Measurements from ENCODE around the gene GASK1A.

Gene GASK1A

GRCh38 chr3:43093006-43093405, 113.9 kb downstream of the GASK1A start:
- no peak for DNase-seq

GRCh38 chr3:43093974-43094373, 114.9 kb downstream of the GASK1A start:
- no peak for DNase-seq

GRCh38 chr3:43094381-43094780, 115.3 kb downstream of the GASK1A start:
- no peak for DNase-seq

- DNase-seq: no peak
Measured at GRCh38 chr3:43094851-43095250, 115.7 kb downstream of the GASK1A start.

- no peak for DNase-seq
Measured at GRCh38 chr3:43095370-43095769, 116.3 kb downstream of the GASK1A start.

- no peak for DNase-seq
Measured at GRCh38 chr3:43096761-43097160, 117.7 kb downstream of the GASK1A start.

GRCh38 chr3:43097400-43098080, 118.4 kb downstream of the GASK1A start:
- no peak for DNase-seq

GRCh38 chr3:43098761-43099160, 119.7 kb downstream of the GASK1A start:
- peak in 1 of 2 experiments; percentile 37 for DNase-seq

GRCh38 chr3:43102773-43103480, 123.8 kb downstream of the GASK1A start:
- no peak for DNase-seq

- DNase-seq: no peak
Measured at GRCh38 chr3:43104039-43104438, 124.9 kb downstream of the GASK1A start.

- DNase-seq: no peak
Measured at GRCh38 chr3:43104660-43105595, 125.8 kb downstream of the GASK1A start.

GRCh38 chr3:43105596-43106292, 126.6 kb downstream of the GASK1A start, which contains the start of gene POMGNT2:
POMGNT2 (minus strand) TSS chr3:43106079; CDS start chr3:43081431, 24,648 bp downstream.
- peak in 1 of 2 experiments; percentile 77 for DNase-seq

- no peak for DNase-seq
Measured at GRCh38 chr3:43106293-43106628, 127.2 kb downstream of the GASK1A start.

Measured in cerebellar nuclear complex (tissue), 1 donor.